ENCODE results near the gene THADA.

Gene THADA

DNA sequence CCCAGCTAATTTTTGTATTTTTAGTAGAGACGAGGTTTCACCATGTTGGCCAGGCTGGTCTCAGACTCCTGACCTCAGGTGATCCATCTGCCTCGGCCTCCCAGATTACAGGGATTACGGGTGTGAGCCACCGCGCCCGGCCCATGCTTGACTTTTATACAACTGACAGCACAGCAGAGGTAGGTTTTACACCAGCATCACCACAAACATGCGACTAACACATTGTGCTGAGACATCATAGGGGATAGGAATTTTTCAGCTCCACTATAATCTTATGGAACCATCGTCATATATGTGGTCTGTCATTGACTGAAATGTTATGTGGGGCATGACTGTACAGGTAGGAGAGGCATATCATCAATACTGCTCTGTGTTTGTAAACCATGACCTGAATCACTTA lies 122.1 kb downstream of the THADA start:
- Histone ChIP-seq H3K9me3 (ENCODE audit: control insufficient read depth, low read length) (peaks cover 7% of the 10 kb centered on the region), H3K9ac (ENCODE audit: low read length) (no peak overlapping the region), H3K36me3 (ENCODE audit: control insufficient read depth, insufficient read depth, low read length, severe bottlenecking) (peaks cover 14% of the 10 kb centered on the region), H3K4me1 (ENCODE audit: control insufficient read depth, insufficient read depth, low read length) (peaks cover 11% of the 10 kb centered on the region), H3K27me3 (replicated peaks; ENCODE audit: control insufficient read depth, insufficient read depth, low read length) (no peaks in the 10 kb centered on the region), H3K4me3 (ENCODE audit: low read length) (no peak overlapping the region)
- DNase-seq (ENCODE audit: low read depth), result no peak

DNA sequence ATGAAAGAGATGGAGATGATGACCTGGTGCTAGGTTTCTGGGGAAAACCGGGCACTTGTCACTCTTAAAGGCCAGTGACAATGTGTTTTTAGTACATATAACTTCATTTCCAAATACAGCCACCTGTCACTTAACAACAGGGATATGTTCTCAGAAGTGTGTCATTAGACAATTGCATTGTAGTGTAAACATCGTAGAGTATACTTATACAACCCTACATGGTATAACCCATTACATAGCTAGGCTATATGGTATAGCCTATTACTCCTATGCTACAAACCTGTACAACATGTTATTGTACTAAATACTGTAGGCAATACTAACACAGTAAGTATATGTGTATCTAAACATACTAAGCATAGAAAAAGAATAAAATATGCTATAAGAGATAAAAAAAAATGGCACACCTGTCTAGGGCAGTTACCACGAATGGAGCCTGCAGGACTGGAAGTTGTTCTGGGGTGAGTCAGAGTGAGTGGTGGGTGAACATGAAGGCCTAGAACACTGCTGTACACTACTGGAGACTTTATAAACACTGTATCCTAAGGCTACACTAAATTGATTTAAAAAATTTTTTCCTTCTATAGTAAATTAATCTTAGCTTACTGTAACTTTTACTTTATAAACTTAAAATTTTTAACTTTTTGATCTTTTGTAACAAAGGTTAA lies 123.2 kb downstream of the THADA start:
- Histone ChIP-seq H3K27me3 (replicated peaks; ENCODE audit: control insufficient read depth, insufficient read depth, low read length) (no peaks in the 10 kb centered on the region), H3K4me3 (ENCODE audit: low read length) (no peak overlapping the region), H3K36me3 (ENCODE audit: control insufficient read depth, insufficient read depth, low read length, severe bottlenecking) (peaks cover 14% of the 10 kb centered on the region), H3K9me3 (ENCODE audit: control insufficient read depth, low read length) (peaks cover 7% of the 10 kb centered on the region), H3K4me1 (ENCODE audit: control insufficient read depth, insufficient read depth, low read length) (peaks cover 15% of the 10 kb centered on the region), H3K9ac (ENCODE audit: low read length) (no peak overlapping the region)
- no peak for DNase-seq (ENCODE audit: low read depth)

DNA sequence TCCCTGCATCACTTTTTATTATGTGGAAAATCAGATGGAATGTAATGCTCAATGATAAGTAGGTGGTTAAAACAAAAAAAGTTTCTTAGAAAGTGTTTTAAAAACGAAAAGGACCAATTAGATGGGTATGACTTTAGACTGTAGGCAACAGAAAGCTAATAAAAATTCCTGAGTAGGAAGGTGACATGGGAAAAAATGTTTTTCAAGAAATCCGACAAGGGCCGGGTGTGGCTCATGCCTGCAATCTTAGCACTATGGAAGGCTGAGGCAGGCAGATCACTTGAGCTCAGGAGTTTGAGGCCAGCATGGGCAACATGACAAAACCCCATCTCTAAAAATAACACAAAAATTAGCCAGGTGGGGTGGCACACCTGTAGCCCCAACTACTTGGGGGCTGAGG lies 126.1 kb downstream of the THADA start:
- H3K36me3 ChIP-seq (ENCODE audit: control insufficient read depth, insufficient read depth, low read length, severe bottlenecking), result peaks cover 14% of the 10 kb centered on the region
- DNase-seq (ENCODE audit: low read depth), result no peak

DNA sequence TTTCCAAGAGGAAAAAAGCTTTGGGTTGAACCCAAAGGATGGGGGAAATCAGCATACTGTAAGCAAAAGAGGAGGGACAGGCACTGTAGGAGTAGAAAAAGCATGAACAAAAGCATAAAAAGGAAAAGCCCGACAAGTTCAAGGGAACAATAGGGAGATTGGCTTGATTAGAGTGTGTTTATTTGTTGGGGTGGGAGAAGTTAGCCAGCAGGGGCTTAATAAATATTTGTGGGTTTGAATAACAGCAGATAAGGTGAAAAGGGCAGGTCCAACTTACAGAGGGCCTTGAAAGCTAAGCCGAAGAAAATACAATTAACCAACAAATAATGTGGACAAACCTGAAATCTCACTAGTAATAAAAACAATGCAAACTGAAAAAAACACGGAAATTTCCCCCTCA lies 126.7 kb downstream of the THADA start:
- no peak for DNase-seq (ENCODE audit: low read depth)
- Histone ChIP-seq H3K4me3 (ENCODE audit: low read length) (no peak overlapping the region), H3K36me3 (ENCODE audit: control insufficient read depth, insufficient read depth, low read length, severe bottlenecking) (peaks cover 14% of the 10 kb centered on the region), H3K9ac (ENCODE audit: low read length) (no peak overlapping the region), H3K9me3 (ENCODE audit: control insufficient read depth, low read length) (peaks cover 7% of the 10 kb centered on the region), H3K27me3 (replicated peaks; ENCODE audit: control insufficient read depth, insufficient read depth, low read length) (no peaks in the 10 kb centered on the region), H3K4me1 (ENCODE audit: control insufficient read depth, insufficient read depth, low read length) (peaks cover 41% of the 10 kb centered on the region)

More for the DNA sequence above, 126.1 kb downstream of the THADA start:
- no peaks in the 10 kb centered on the region for H3K27me3 ChIP-seq (replicated peaks; ENCODE audit: control insufficient read depth, insufficient read depth, low read length)
- H3K9ac ChIP-seq (ENCODE audit: low read length), result no peak overlapping the region
- peaks cover 7% of the 10 kb centered on the region for H3K9me3 ChIP-seq (ENCODE audit: control insufficient read depth, low read length)
- no peak overlapping the region for H3K4me3 ChIP-seq (ENCODE audit: low read length)
- peaks cover 37% of the 10 kb centered on the region for H3K4me1 ChIP-seq (ENCODE audit: control insufficient read depth, insufficient read depth, low read length)

DNA sequence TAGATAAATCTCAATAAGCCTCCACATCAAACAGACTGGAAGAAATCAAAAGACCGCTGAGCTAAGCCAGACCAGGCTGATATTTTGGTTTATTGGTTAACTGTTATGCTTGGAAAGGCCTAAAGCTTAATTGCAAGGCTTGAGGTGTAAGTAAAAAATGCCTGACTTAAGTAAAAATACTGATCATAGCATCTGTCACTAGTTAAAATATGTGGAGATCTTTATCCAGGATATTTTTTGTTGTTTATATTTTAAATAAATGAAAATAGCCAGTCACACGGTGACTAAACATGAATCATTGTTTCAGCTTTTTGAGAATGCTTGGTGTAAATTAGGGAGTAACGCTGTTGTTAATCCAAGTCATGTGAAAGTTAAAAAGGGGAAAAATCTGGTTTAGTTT lies 127.9 kb downstream of the THADA start:
- H3K27me3 ChIP-seq (replicated peaks; ENCODE audit: control insufficient read depth, insufficient read depth, low read length), result no peaks in the 10 kb centered on the region

DNA sequence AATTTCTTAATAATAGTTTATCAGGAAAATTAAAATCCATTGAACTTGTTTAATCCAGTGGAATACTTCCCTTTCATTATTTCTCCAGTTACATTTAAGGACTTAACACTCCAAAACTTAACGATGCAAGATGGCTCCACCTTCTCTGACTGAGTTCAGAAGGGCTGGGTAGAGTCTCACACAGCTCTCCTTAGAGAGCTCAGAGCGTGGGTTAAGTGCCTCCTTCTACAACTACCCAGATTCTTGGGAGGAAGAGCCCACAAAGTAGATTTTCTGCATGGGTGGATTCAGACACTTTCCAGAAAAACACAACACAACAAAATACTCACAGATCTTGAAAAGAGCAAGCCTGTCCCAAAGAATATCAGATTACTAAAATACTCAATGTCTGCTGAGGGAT lies 130.6 kb downstream of the THADA start:
- DNase-seq (ENCODE audit: low read depth), result no peak
- H3K27me3 ChIP-seq (replicated peaks; ENCODE audit: control insufficient read depth, insufficient read depth, low read length), result no peaks in the 10 kb centered on the region
- H3K4me3 ChIP-seq (ENCODE audit: low read length), result peak overlapping the region; percentile 43
- no peaks in the 10 kb centered on the region for H3K36me3 ChIP-seq (ENCODE audit: control insufficient read depth, insufficient read depth, low read length, severe bottlenecking)
- peaks cover 79% of the 10 kb centered on the region for H3K4me1 ChIP-seq (ENCODE audit: control insufficient read depth, insufficient read depth, low read length)
- peak overlapping the region; percentile 83 for H3K9ac ChIP-seq (ENCODE audit: low read length)
- no peaks in the 10 kb centered on the region for H3K9me3 ChIP-seq (ENCODE audit: control insufficient read depth, low read length)

More for the DNA sequence above, 127.9 kb downstream of the THADA start:
- peaks cover 14% of the 10 kb centered on the region for H3K36me3 ChIP-seq (ENCODE audit: control insufficient read depth, insufficient read depth, low read length, severe bottlenecking)
- H3K4me3 ChIP-seq (ENCODE audit: low read length), result no peak overlapping the region
- H3K9ac ChIP-seq (ENCODE audit: low read length), result peak overlapping the region; percentile 70
- peaks cover 53% of the 10 kb centered on the region for H3K4me1 ChIP-seq (ENCODE audit: control insufficient read depth, insufficient read depth, low read length)
- DNase-seq (ENCODE audit: low read depth), result peak; percentile 45
- peaks cover 7% of the 10 kb centered on the region for H3K9me3 ChIP-seq (ENCODE audit: control insufficient read depth, low read length)

DNA sequence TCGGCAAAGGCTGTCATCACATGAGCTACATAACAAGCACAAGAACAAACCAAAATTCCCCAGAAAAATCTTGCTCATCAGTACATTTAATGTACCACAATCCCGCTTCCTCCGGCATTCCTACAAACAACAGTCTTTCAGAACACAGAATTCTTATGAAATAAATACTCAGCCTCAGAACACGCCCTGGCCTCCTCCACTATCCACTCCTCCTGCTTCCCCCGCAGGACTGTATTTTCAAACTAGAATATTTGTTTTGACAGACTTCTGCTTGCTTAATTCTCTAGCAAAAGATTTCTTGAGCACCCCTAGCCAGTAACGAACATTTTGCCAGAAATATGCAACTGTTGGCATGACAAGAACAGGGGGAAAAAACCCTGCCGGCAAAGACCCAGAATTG lies 131.2 kb downstream of the THADA start:
- no peaks in the 10 kb centered on the region for H3K36me3 ChIP-seq (ENCODE audit: control insufficient read depth, insufficient read depth, low read length, severe bottlenecking)
- H3K9ac ChIP-seq (ENCODE audit: low read length), result peak overlapping the region; percentile 83
- peak overlapping the region; percentile 45 for H3K4me3 ChIP-seq (ENCODE audit: low read length)
- no peaks in the 10 kb centered on the region for H3K9me3 ChIP-seq (ENCODE audit: control insufficient read depth, low read length)
- peak; percentile 46 for DNase-seq (ENCODE audit: low read depth)
- no peaks in the 10 kb centered on the region for H3K27me3 ChIP-seq (replicated peaks; ENCODE audit: control insufficient read depth, insufficient read depth, low read length)
- H3K4me1 ChIP-seq (ENCODE audit: control insufficient read depth, insufficient read depth, low read length), result peaks cover 86% of the 10 kb centered on the region

DNA sequence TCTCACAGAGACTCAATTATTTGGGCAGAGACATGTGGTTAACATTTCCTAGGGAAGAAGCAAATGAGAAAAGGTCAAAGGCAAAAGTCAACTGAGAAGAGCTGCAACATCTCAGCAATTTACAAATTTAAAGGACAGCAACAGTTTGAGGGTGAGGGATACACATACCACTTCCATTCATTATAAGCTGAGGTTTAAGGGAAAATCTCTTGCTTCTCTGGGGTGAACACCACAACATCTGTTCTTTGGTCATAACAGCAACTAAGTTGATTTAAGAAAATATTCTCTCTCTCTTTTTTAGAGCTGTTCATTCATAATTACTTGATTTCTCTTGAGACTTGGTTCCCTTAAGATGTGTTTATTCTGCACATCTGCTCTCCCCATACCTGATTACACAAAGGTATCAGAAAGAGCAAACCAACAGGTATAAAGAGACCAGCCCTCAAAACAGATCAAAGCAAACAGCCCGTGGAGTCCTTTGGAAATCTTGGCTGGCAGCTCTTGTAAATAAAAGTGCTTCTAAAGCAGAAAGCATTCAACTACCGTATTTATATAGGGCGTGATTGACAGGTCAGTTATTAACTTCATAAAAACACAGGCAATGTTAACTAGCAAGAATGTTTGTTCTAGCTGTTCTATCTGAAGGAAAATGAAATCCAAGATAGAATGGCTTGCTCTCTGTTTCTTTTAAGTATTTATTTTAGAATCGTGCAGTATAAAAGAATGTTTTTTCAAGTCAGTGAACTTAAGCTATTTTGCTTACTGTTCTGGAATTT lies 132.8 kb downstream of the THADA start:
- Histone ChIP-seq H3K4me1 (ENCODE audit: control insufficient read depth, insufficient read depth, low read length) (peaks cover 90% of the 10 kb centered on the region), H3K4me3 (ENCODE audit: low read length) (no peak overlapping the region), H3K36me3 (ENCODE audit: control insufficient read depth, insufficient read depth, low read length, severe bottlenecking) (no peaks in the 10 kb centered on the region), H3K9ac (ENCODE audit: low read length) (peak overlapping the region; percentile 23), H3K9me3 (ENCODE audit: control insufficient read depth, low read length) (no peaks in the 10 kb centered on the region), H3K27me3 (replicated peaks; ENCODE audit: control insufficient read depth, insufficient read depth, low read length) (no peaks in the 10 kb centered on the region)
- DNase-seq (ENCODE audit: low read depth), result peak; percentile 75

DNA sequence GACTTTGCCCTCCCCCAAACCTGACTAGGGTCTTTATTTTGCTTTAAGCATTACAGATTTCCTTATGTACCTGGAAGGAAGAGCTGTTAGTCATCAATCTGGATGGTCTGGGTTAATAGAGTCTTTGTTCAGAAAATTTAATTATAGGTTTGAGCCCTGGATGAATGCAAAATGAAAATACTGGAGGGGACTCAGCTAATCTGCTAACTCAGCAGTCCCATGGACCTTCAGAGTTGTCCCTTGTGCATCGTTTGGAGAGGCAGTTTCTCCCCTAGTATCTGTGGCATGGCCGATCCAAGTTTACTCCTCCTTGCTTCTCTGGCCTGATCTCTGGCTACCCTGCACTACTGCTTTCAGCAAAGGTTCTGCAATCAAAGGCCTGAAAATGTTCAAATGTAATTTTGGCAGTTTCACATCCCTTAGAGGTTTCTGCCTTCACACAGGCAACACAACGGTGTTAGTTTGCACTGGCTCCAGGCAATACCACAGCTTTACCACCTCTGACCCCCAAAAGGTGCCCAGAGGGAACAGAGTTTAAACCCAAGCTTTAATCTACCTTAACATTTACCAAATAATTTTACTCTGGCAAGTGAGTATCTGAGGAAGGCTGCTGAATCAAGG lies 134.3 kb downstream of the THADA start:
- no peak overlapping the region for H3K4me3 ChIP-seq (ENCODE audit: low read length)
- peak overlapping the region; percentile 52 for H3K9ac ChIP-seq (ENCODE audit: low read length)
- no peaks in the 10 kb centered on the region for H3K27me3 ChIP-seq (replicated peaks; ENCODE audit: control insufficient read depth, insufficient read depth, low read length)
- H3K9me3 ChIP-seq (ENCODE audit: control insufficient read depth, low read length), result no peaks in the 10 kb centered on the region
- DNase-seq (ENCODE audit: low read depth), result no peak
- no peaks in the 10 kb centered on the region for H3K36me3 ChIP-seq (ENCODE audit: control insufficient read depth, insufficient read depth, low read length, severe bottlenecking)
- H3K4me1 ChIP-seq (ENCODE audit: control insufficient read depth, insufficient read depth, low read length), result peaks cover 95% of the 10 kb centered on the region

DNA sequence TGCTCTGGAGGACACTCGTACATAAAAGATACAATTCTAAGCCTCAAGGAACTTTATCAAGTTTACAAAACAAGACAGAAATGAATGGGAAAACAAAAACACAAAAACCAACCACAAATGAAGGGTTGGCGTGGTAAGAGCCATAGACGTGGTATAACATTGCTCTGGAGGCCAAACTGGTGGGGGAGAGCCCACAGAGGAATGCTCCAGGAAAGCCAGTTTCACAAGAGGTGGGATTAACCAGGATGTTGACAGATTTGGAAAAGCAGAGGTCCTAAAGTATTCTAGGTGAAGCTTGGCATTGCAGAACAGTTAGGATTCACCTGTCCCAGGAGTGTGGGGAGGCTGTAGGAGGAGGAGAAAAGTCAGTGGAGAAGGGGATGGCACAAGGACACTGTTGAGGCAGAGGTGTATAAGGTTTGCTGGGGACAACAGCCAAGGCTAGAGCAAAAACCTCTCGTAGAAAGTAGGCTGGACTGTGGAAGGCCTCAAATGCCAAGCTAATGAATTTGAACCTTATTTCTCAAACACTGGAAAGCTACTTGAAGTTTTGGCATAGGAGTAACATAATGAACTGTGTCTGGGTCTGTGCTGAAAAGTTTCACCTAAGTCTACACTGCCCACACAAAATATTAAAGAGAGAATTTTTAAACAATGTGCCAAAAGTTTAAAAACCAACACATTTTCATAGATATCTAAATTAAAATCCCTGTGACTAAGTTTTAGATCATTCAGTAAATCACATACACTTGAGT lies 135.1 kb downstream of the THADA start:
- no peaks in the 10 kb centered on the region for H3K27me3 ChIP-seq (replicated peaks; ENCODE audit: control insufficient read depth, insufficient read depth, low read length)
- DNase-seq (ENCODE audit: low read depth), result no peak
- H3K4me3 ChIP-seq (ENCODE audit: low read length), result no peak overlapping the region
- H3K9me3 ChIP-seq (ENCODE audit: control insufficient read depth, low read length), result no peaks in the 10 kb centered on the region
- no peaks in the 10 kb centered on the region for H3K36me3 ChIP-seq (ENCODE audit: control insufficient read depth, insufficient read depth, low read length, severe bottlenecking)
- peak overlapping the region; percentile 52 for H3K9ac ChIP-seq (ENCODE audit: low read length)
- peaks cover 98% of the 10 kb centered on the region for H3K4me1 ChIP-seq (ENCODE audit: control insufficient read depth, insufficient read depth, low read length)

DNA sequence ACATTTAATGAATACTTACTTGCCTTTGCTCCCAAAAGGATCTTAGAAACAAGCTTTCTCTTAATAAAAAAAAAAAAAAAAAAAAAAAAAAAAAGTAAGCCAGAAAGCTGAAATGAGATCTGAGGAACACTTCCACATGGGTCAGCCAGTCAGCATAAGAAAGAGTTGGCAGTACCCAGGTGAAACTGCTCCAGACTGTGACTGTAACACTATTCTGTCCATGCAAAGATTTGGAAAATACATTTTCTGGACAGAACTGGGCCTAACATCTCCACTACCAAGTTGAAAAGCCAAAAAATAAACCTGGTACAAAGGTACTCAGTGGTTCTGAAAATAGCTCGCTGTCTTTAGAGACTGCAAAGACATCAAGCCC lies 135.7 kb downstream of the THADA start:
- Histone ChIP-seq H3K27me3 (replicated peaks; ENCODE audit: control insufficient read depth, insufficient read depth, low read length) (no peaks in the 10 kb centered on the region), H3K4me1 (ENCODE audit: control insufficient read depth, insufficient read depth, low read length) (peaks cover 98% of the 10 kb centered on the region), H3K9me3 (ENCODE audit: control insufficient read depth, low read length) (no peaks in the 10 kb centered on the region), H3K9ac (ENCODE audit: low read length) (peak overlapping the region; percentile 51), H3K36me3 (ENCODE audit: control insufficient read depth, insufficient read depth, low read length, severe bottlenecking) (no peaks in the 10 kb centered on the region), H3K4me3 (ENCODE audit: low read length) (no peak overlapping the region)
- DNase-seq (ENCODE audit: low read depth), result no peak
